Measurements from ENCODE around the gene CTU2.

Gene CTU2

DNA sequence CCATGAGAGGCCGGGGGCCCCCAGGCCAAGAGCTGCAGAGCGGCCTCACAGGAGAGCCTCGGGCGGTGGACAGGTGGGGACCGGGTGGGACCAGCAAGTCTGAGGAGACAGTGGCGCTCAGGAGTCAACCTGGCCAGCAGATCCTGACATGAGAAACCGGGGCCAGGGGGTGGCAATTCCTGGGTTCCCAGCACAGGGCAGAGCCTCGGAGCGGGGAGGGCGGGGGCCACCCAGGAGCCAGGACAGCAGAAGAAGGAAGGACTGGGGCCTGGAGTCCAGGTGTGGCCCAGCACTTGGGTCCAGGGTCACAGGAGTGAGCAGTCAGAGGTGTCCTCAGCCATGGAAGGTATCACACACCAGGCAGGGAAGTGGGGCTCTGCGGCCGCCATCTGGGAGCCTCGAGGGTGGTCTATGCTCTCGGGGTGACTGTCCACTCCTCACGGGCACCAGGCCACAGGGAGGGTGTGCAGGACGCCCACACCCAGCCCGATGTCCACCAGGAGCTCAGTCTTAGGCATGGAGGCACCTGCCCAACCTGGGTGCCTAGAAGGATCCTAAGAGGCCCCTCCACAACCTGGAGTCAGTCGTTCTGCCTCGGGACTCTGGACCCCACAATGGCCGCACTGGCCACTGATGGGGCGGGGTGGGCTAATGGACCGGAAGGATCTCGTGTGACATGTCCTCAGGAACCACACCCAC lies 49.6 kb downstream of the CTU2 start:
- H3K27me3 ChIP-seq (ENCODE audit: insufficient read depth, poor library complexity, severe bottlenecking), result no peaks in the 10 kb centered on the region
- H3K4me3 ChIP-seq (replicated peaks; ENCODE audit: insufficient read depth, low read length), result no peak overlapping the region
- DNase-seq (ENCODE audit: low read depth in 1 of 2, low spot score in 1 of 2), result no peak
- H3K27ac ChIP-seq (replicated peaks), result no peak overlapping the region
- TF ChIP-seq SPI1 (IDR thresholded peaks at IDR 0.05; ENCODE audit: borderline replicate concordance, low read depth), result no peak
- no peak for TF ChIP-seq GABPA (IDR thresholded peaks at IDR 0.05; ENCODE audit: low read depth)
- TF ChIP-seq POLR2AphosphoS5 (IDR thresholded peaks at IDR 0.05; ENCODE audit: low read depth), result no peak
- TF ChIP-seq, protein P1, sequence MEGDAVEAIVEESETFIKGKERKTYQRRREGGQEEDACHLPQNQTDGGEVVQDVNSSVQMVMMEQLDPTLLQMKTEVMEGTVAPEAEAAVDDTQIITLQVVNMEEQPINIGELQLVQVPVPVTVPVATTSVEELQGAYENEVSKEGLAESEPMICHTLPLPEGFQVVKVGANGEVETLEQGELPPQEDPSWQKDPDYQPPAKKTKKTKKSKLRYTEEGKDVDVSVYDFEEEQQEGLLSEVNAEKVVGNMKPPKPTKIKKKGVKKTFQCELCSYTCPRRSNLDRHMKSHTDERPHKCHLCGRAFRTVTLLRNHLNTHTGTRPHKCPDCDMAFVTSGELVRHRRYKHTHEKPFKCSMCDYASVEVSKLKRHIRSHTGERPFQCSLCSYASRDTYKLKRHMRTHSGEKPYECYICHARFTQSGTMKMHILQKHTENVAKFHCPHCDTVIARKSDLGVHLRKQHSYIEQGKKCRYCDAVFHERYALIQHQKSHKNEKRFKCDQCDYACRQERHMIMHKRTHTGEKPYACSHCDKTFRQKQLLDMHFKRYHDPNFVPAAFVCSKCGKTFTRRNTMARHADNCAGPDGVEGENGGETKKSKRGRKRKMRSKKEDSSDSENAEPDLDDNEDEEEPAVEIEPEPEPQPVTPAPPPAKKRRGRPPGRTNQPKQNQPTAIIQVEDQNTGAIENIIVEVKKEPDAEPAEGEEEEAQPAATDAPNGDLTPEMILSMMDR (IDR thresholded peaks at IDR 0.05; ENCODE audit: insufficient read depth, low read length), result no peak
- TF ChIP-seq, protein P2, sequence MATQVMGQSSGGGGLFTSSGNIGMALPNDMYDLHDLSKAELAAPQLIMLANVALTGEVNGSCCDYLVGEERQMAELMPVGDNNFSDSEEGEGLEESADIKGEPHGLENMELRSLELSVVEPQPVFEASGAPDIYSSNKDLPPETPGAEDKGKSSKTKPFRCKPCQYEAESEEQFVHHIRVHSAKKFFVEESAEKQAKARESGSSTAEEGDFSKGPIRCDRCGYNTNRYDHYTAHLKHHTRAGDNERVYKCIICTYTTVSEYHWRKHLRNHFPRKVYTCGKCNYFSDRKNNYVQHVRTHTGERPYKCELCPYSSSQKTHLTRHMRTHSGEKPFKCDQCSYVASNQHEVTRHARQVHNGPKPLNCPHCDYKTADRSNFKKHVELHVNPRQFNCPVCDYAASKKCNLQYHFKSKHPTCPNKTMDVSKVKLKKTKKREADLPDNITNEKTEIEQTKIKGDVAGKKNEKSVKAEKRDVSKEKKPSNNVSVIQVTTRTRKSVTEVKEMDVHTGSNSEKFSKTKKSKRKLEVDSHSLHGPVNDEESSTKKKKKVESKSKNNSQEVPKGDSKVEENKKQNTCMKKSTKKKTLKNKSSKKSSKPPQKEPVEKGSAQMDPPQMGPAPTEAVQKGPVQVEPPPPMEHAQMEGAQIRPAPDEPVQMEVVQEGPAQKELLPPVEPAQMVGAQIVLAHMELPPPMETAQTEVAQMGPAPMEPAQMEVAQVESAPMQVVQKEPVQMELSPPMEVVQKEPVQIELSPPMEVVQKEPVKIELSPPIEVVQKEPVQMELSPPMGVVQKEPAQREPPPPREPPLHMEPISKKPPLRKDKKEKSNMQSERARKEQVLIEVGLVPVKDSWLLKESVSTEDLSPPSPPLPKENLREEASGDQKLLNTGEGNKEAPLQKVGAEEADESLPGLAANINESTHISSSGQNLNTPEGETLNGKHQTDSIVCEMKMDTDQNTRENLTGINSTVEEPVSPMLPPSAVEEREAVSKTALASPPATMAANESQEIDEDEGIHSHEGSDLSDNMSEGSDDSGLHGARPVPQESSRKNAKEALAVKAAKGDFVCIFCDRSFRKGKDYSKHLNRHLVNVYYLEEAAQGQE (IDR thresholded peaks at IDR 0.05; ENCODE audit: insufficient replicate concordance, low read depth), result no peak

DNA sequence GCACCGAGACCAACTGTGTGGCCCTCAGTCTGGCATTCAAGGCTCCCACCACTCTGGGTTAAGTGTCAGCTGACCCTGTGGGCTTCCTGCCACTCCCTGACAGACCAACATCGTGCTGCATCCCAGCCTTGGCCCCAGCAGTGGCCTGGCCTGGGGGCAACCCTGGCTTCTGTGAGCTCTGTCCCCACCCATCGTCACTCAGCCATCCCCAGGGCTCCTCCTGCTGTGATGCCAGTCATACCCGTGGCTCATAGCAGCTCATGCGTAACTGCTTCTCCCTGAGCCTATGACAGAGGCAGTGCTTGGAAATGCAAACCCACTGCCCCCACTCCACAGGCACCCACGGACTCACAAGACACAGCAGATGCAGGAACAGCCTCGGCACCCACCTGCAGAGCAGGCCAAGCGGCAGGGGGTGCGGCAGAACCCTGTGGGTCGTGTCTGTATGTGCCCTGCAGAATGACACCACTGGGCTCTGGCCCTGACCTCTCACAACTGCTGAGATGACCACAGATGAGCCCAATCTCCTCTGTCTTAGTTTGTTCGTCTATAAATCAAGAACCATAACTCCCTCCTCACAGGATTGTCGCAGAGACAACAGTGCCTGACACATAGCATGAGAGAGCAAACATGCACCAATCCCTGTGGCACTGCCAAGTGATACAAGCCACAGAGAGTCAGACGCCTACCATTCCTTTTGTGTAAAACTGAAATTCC lies 52.1 kb downstream of the CTU2 start:
- no peak overlapping the region for H3K27ac ChIP-seq (replicated peaks)

DNA sequence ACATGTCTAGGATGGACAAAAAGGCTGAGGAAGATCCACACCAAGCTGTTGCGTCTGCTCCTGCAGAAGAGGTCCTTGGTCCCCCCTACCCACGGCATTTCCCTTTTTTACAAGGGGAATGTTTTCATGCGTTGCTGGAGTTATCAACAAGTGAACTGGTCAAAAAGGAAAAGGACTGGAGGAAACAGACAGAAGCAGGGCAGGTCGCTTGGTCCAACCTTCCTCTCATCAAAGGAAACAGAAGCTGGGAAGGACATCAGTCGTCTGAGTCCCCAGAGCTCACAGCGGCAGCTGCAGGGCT lies 52.6 kb downstream of the CTU2 start:
- Histone ChIP-seq H3K27ac (replicated peaks) (no peak overlapping the region), H3K4me3 (replicated peaks; ENCODE audit: insufficient read depth, low read length) (no peak overlapping the region), H3K27me3 (ENCODE audit: insufficient read depth, poor library complexity, severe bottlenecking) (no peaks in the 10 kb centered on the region)
- no peak for DNase-seq (ENCODE audit: low read depth in 1 of 2, low spot score in 1 of 2)
- TF ChIP-seq, protein P1 (IDR thresholded peaks at IDR 0.05; ENCODE audit: insufficient read depth, low read length), result no peak
- no peak for TF ChIP-seq POLR2AphosphoS5 (IDR thresholded peaks at IDR 0.05; ENCODE audit: low read depth)
- TF ChIP-seq GABPA (IDR thresholded peaks at IDR 0.05; ENCODE audit: low read depth), result no peak
- TF ChIP-seq SPI1 (IDR thresholded peaks at IDR 0.05; ENCODE audit: borderline replicate concordance, low read depth), result no peak
- TF ChIP-seq, protein P2 (IDR thresholded peaks at IDR 0.05; ENCODE audit: insufficient replicate concordance, low read depth), result no peak

More for the DNA sequence above, 52.1 kb downstream of the CTU2 start:
- Histone ChIP-seq H3K4me3 (replicated peaks; ENCODE audit: insufficient read depth, low read length) (no peak overlapping the region), H3K27me3 (ENCODE audit: insufficient read depth, poor library complexity, severe bottlenecking) (no peaks in the 10 kb centered on the region)
- TF ChIP-seq, protein P2 (IDR thresholded peaks at IDR 0.05; ENCODE audit: insufficient replicate concordance, low read depth), result no peak
- no peak for TF ChIP-seq POLR2AphosphoS5 (IDR thresholded peaks at IDR 0.05; ENCODE audit: low read depth)
- TF ChIP-seq SPI1 (IDR thresholded peaks at IDR 0.05; ENCODE audit: borderline replicate concordance, low read depth), result no peak
- no peak for TF ChIP-seq GABPA (IDR thresholded peaks at IDR 0.05; ENCODE audit: low read depth)
- TF ChIP-seq, protein P1 (IDR thresholded peaks at IDR 0.05; ENCODE audit: insufficient read depth, low read length), result no peak
- no peak for DNase-seq (ENCODE audit: low read depth in 1 of 2, low spot score in 1 of 2)

Measured in HL-60 (cell line).